KBM-7 (cell line): ENCODE data around the gene B4GALT7.
"Not testable (repeated sequence)": the region's sequence is repeated elsewhere in the genome, so short reads cannot be mapped to it uniquely, and the experiment has no call there.

ENCODE experiments used
- DNase-seq: peaks from one replicate; pipeline ENCODE4 v3.0.0-alpha.2; 2015
- in situ Hi-C: fragments of 300-500 bp; cut with MboI; formaldehyde crosslinking; loops from 2 replicates; pipeline ENCODE4 v1.14.3; 2020; ENCODE audit warnings: low sequenced_read_pairs, low pct_unique_long_range_greater_than_20kb, mixed read lengths

The B4GALT7 gene

GRCh38 chr5:177606071-177607051, 6.4 kb downstream of the B4GALT7 start:
- in situ Hi-C loops = loop anchor here (25.0 kb wide), 1 partner anchor 456 kb away; no protein-coding TSS in a partner anchor
- DNase-seq = no peak

GRCh38 chr5:177607115-177607451, 7.2 kb downstream of the B4GALT7 start:
- DNase-seq = no peak
- in situ Hi-C loops = loop anchor here (25.0 kb wide), 1 partner anchor 455 kb away; no protein-coding TSS in a partner anchor

- DNase-seq = peak; percentile 84
- in situ Hi-C loops = loop anchor here (25.0 kb wide), 1 partner anchor 455 kb away; no protein-coding TSS in a partner anchor
Measured at GRCh38 chr5:177607452-177608192, 7.7 kb downstream of the B4GALT7 start.

- in situ Hi-C loops = loop anchor here (25.0 kb wide), 1 partner anchor 454 kb away; no protein-coding TSS in a partner anchor
- DNase-seq = no peak
Measured at GRCh38 chr5:177608243-177609075, 8.5 kb downstream of the B4GALT7 start.

GRCh38 chr5:177609076-177610059, 9.4 kb downstream of the B4GALT7 start:
- DNase-seq = no peak
- in situ Hi-C loops = loop anchor here (25.0 kb wide), 1 partner anchor 453 kb away; no protein-coding TSS in a partner anchor

- DNase-seq = no peak
- in situ Hi-C loops = loop anchor here (25.0 kb wide), 1 partner anchor 452 kb away; no protein-coding TSS in a partner anchor
Measured at GRCh38 chr5:177610131-177610769, 10.3 kb downstream of the B4GALT7 start.

- no peak for DNase-seq
- in situ Hi-C loops = loop anchor here (25.0 kb wide), 1 partner anchor 451 kb away; no protein-coding TSS in a partner anchor
Measured at GRCh38 chr5:177610770-177611445, 11.0 kb downstream of the B4GALT7 start.

GRCh38 chr5:177611446-177612214, 11.7 kb downstream of the B4GALT7 start:
- in situ Hi-C loops = loop anchor here (25.0 kb wide), 1 partner anchor 451 kb away; no protein-coding TSS in a partner anchor
- DNase-seq = no peak

GRCh38 chr5:177612215-177612673, 12.3 kb downstream of the B4GALT7 start:
- in situ Hi-C loops = loop anchor here (25.0 kb wide), 1 partner anchor 450 kb away; no protein-coding TSS in a partner anchor
- no peak for DNase-seq

GRCh38 chr5:177620560-177620959, 20.6 kb downstream of the B4GALT7 start:
- in situ Hi-C loops = loop anchor here (25.0 kb wide), 1 partner anchor 442 kb away; no protein-coding TSS in a partner anchor
- no peak for DNase-seq

- in situ Hi-C loops = loop anchor here (25.0 kb wide), 1 partner anchor 438 kb away; no protein-coding TSS in a partner anchor
- DNase-seq = not testable (repeated sequence)
Measured at GRCh38 chr5:177624172-177624571, 24.2 kb downstream of the B4GALT7 start.

GRCh38 chr5:177630186-177630585, 30.3 kb downstream of the B4GALT7 start:
- DNase-seq, in situ Hi-C loops: not testable (repeated sequence)

- in situ Hi-C loops, DNase-seq: not testable (repeated sequence)
Measured at GRCh38 chr5:177634912-177635311, 35.0 kb downstream of the B4GALT7 start.

GRCh38 chr5:177645462-177645861, 45.5 kb downstream of the B4GALT7 start:
- in situ Hi-C loops, DNase-seq: not testable (repeated sequence)

GRCh38 chr5:177651235-177651634, 51.3 kb downstream of the B4GALT7 start:
- in situ Hi-C loops, DNase-seq: not testable (repeated sequence)
